Measurements from ENCODE around the gene ATP5MK.

Gene ATP5MK

DNA sequence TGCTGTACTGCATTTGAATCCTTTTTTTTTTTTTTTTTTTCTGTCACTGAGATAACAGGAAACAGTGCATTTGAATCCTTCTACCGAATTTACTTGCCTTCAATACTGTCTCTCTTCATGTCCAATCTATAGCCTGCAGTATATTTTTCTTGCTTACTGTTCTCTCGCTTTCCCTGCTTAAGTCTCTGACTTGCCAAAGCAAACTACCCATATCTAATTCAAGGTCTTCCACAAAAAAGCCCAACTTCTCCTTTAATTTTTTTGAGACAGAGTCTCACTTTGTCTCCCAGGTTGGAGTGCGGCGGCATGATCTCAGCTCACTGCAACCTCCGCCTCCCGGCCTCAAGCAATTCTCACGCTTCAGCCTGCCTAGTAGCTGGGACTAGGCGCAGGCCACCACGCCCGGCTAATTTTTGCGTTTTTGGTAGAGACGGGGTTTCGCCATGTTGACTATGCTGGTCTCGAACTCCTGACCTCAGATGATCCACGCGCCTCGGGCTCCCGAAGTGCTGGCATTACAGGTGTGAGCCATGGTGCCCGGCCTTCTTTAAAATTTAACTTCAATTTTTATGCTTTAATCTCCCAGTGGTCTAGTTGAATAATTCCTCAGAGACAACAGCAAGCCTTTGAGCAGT lies 1.0 kb upstream of the ATP5MK start:
- Histone ChIP-seq H3K9me3 (ENCODE audit: insufficient read depth, low read length) (no peaks in the 10 kb centered on the region), H3K27me3 (ENCODE audit: insufficient read depth, insufficient read length) (no peaks in the 10 kb centered on the region), H3K9ac (ENCODE audit: insufficient read length, low read depth) (peak overlapping the region; percentile 97), H3K4me1 (ENCODE audit: insufficient read depth, insufficient read length) (no peaks in the 10 kb centered on the region), H3K36me3 (ENCODE audit: insufficient read depth, insufficient read length, low read length) (peaks cover 77% of the 10 kb centered on the region), H3K4me3 (ENCODE audit: insufficient read length, low read depth) (peak overlapping the region; percentile 99)
- no peak for DNase-seq (ENCODE audit: low read depth, low spot score)
- TF ChIP-seq ZNF274 (IDR thresholded peaks at IDR 0.05; ENCODE audit: low read depth, low read length) (no peak), YY1 (IDR thresholded peaks at IDR 0.05; ENCODE audit: insufficient read depth, insufficient read length) (no peak), SUZ12 (IDR thresholded peaks at IDR 0.05; ENCODE audit: extremely low read depth, insufficient read depth, insufficient read length) (no peak)

GRCh38 chr10:103396789-103397087 lies 463 bp upstream of the ATP5MK start:
- Histone ChIP-seq H3K4me1 (ENCODE audit: insufficient read depth, insufficient read length) (no peaks in the 10 kb centered on the region), H3K9ac (ENCODE audit: insufficient read length, low read depth) (peak overlapping the region; percentile 97), H3K4me3 (ENCODE audit: insufficient read length, low read depth) (peak overlapping the region; percentile 99), H3K36me3 (ENCODE audit: insufficient read depth, insufficient read length, low read length) (peaks cover 79% of the 10 kb centered on the region), H3K27me3 (ENCODE audit: insufficient read depth, insufficient read length) (no peaks in the 10 kb centered on the region), H3K9me3 (ENCODE audit: insufficient read depth, low read length) (no peaks in the 10 kb centered on the region)
- TF ChIP-seq SUZ12 (IDR thresholded peaks at IDR 0.05; ENCODE audit: extremely low read depth, insufficient read depth, insufficient read length) (no peak), ZNF274 (IDR thresholded peaks at IDR 0.05; ENCODE audit: low read depth, low read length) (no peak), YY1 (IDR thresholded peaks at IDR 0.05; ENCODE audit: insufficient read depth, insufficient read length) (no peak)
- no peak for DNase-seq (ENCODE audit: low read depth, low spot score)

- peak overlapping the region; percentile 91 for H3K9ac ChIP-seq (ENCODE audit: insufficient read length, low read depth)
- no peaks in the 10 kb centered on the region for H3K9me3 ChIP-seq (ENCODE audit: insufficient read depth, low read length)
- no peak for DNase-seq (ENCODE audit: low read depth, low spot score)
- TF ChIP-seq ZNF274 (IDR thresholded peaks at IDR 0.05; ENCODE audit: low read depth, low read length) (no peak), YY1 (IDR thresholded peaks at IDR 0.05; ENCODE audit: insufficient read depth, insufficient read length) (no peak), SUZ12 (IDR thresholded peaks at IDR 0.05; ENCODE audit: extremely low read depth, insufficient read depth, insufficient read length) (no peak)
- H3K4me3 ChIP-seq (ENCODE audit: insufficient read length, low read depth): peak overlapping the region; percentile 99
- H3K4me1 ChIP-seq (ENCODE audit: insufficient read depth, insufficient read length): no peaks in the 10 kb centered on the region
- peaks cover 78% of the 10 kb centered on the region for H3K36me3 ChIP-seq (ENCODE audit: insufficient read depth, insufficient read length, low read length)
- H3K27me3 ChIP-seq (ENCODE audit: insufficient read depth, insufficient read length): no peaks in the 10 kb centered on the region
These were observed 565 bp downstream of the ATP5MK start for GRCh38 chr10:103395754-103396066.

DNA sequence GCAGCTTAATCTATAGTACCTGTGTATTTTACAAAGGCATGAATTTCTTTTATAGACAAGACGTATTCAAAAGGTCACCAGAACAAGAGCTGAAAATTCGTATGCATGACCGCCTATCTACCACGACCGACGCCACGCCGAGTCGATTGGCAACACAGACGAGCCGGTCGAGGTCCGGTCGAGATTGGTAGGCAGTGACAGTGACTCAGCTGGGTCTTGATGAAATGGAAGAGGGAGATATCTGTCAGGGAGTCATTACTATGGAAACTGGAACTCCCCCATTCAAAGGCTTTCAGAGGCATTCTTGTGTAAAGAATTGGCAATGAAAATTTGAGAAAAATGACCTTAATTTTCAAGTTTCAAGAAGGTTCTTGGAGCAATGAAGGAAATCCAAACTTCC lies 2.1 kb downstream of the ATP5MK start:
- Histone ChIP-seq H3K9me3 (ENCODE audit: insufficient read depth, low read length) (no peaks in the 10 kb centered on the region), H3K4me1 (ENCODE audit: insufficient read depth, insufficient read length) (no peaks in the 10 kb centered on the region), H3K27me3 (ENCODE audit: insufficient read depth, insufficient read length) (no peaks in the 10 kb centered on the region), H3K9ac (ENCODE audit: insufficient read length, low read depth) (no peak overlapping the region), H3K36me3 (ENCODE audit: insufficient read depth, insufficient read length, low read length) (peaks cover 73% of the 10 kb centered on the region), H3K4me3 (ENCODE audit: insufficient read length, low read depth) (no peak overlapping the region)
- no peak for TF ChIP-seq ZNF274 (IDR thresholded peaks at IDR 0.05; ENCODE audit: low read depth, low read length)
- no peak for TF ChIP-seq YY1 (IDR thresholded peaks at IDR 0.05; ENCODE audit: insufficient read depth, insufficient read length)
- no peak for TF ChIP-seq SUZ12 (IDR thresholded peaks at IDR 0.05; ENCODE audit: extremely low read depth, insufficient read depth, insufficient read length)
- no peak for DNase-seq (ENCODE audit: low read depth, low spot score)

DNA sequence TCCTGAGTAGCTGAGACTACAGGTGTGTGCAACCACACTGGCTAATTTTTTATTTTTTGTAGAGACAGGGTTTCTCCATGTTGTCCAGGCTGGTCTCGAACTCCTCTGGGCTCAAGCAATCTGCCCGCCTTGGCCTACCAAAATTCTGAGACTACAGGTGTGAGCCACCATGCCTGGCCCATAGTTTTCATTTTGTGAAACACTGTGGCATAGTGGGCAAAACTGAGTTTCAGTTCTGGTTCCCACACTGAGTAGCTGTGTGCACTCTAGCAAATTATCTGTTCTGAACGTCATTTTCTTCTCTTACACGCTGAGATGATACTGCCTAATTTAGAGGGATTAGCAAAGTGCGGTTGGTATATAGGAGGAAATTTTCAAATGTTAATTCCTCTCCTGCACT lies 13.5 kb downstream of the ATP5MK start:
- Histone ChIP-seq H3K9ac (ENCODE audit: insufficient read length, low read depth) (no peak overlapping the region), H3K36me3 (ENCODE audit: insufficient read depth, insufficient read length, low read length) (peaks cover 33% of the 10 kb centered on the region), H3K27me3 (ENCODE audit: insufficient read depth, insufficient read length) (no peaks in the 10 kb centered on the region), H3K4me3 (ENCODE audit: insufficient read length, low read depth) (no peak overlapping the region), H3K9me3 (ENCODE audit: insufficient read depth, low read length) (no peaks in the 10 kb centered on the region), H3K4me1 (ENCODE audit: insufficient read depth, insufficient read length) (no peaks in the 10 kb centered on the region)
- TF ChIP-seq YY1 (IDR thresholded peaks at IDR 0.05; ENCODE audit: insufficient read depth, insufficient read length) (no peak), SUZ12 (IDR thresholded peaks at IDR 0.05; ENCODE audit: extremely low read depth, insufficient read depth, insufficient read length) (no peak), ZNF274 (IDR thresholded peaks at IDR 0.05; ENCODE audit: low read depth, low read length) (no peak)
- no peak for DNase-seq (ENCODE audit: low read depth, low spot score)

GRCh38 chr10:103374263-103374662 lies 22.0 kb downstream of the ATP5MK start:
- DNase-seq (ENCODE audit: low read depth, low spot score): no peak
- H3K36me3 ChIP-seq (ENCODE audit: insufficient read depth, insufficient read length, low read length): peaks cover 27% of the 10 kb centered on the region
- no peaks in the 10 kb centered on the region for H3K27me3 ChIP-seq (ENCODE audit: insufficient read depth, insufficient read length)

GRCh38 chr10:103373544-103373943 lies 22.7 kb downstream of the ATP5MK start:
- DNase-seq (ENCODE audit: low read depth, low spot score): no peak
- no peak for TF ChIP-seq SUZ12 (IDR thresholded peaks at IDR 0.05; ENCODE audit: extremely low read depth, insufficient read depth, insufficient read length)
- no peak for TF ChIP-seq ZNF274 (IDR thresholded peaks at IDR 0.05; ENCODE audit: low read depth, low read length)
- no peak for TF ChIP-seq YY1 (IDR thresholded peaks at IDR 0.05; ENCODE audit: insufficient read depth, insufficient read length)
- no peaks in the 10 kb centered on the region for H3K27me3 ChIP-seq (ENCODE audit: insufficient read depth, insufficient read length)
- peaks cover 27% of the 10 kb centered on the region for H3K36me3 ChIP-seq (ENCODE audit: insufficient read depth, insufficient read length, low read length)
- H3K9me3 ChIP-seq (ENCODE audit: insufficient read depth, low read length): no peaks in the 10 kb centered on the region
- H3K4me3 ChIP-seq (ENCODE audit: insufficient read length, low read depth): no peak overlapping the region
- no peak overlapping the region for H3K9ac ChIP-seq (ENCODE audit: insufficient read length, low read depth)
- no peaks in the 10 kb centered on the region for H3K4me1 ChIP-seq (ENCODE audit: insufficient read depth, insufficient read length)

More at GRCh38 chr10:103374263-103374662, 22.0 kb downstream of the ATP5MK start:
- Histone ChIP-seq H3K4me3 (ENCODE audit: insufficient read length, low read depth) (no peak overlapping the region), H3K9me3 (ENCODE audit: insufficient read depth, low read length) (no peaks in the 10 kb centered on the region), H3K4me1 (ENCODE audit: insufficient read depth, insufficient read length) (no peaks in the 10 kb centered on the region), H3K9ac (ENCODE audit: insufficient read length, low read depth) (no peak overlapping the region)
- TF ChIP-seq SUZ12 (IDR thresholded peaks at IDR 0.05; ENCODE audit: extremely low read depth, insufficient read depth, insufficient read length) (no peak), ZNF274 (IDR thresholded peaks at IDR 0.05; ENCODE audit: low read depth, low read length) (no peak), YY1 (IDR thresholded peaks at IDR 0.05; ENCODE audit: insufficient read depth, insufficient read length) (no peak)
